GM20000 (cell line): ENCODE measurements around the gene ZBTB18.

Experiments
- DNase-seq: peaks from one replicate; pipeline ENCODE4 v3.0.0; 2012; ENCODE audit warnings: low spot score
- TF ChIP-seq, protein P1 (sequence below): IDR thresholded peaks from 2 replicates; pipeline ENCODE4 v1.5.1; 2012; ENCODE audit warnings: mild to moderate bottlenecking, control low read depth; ENCODE audit errors: extremely low read depth, missing control alignments

The ZBTB18 gene

DNA sequence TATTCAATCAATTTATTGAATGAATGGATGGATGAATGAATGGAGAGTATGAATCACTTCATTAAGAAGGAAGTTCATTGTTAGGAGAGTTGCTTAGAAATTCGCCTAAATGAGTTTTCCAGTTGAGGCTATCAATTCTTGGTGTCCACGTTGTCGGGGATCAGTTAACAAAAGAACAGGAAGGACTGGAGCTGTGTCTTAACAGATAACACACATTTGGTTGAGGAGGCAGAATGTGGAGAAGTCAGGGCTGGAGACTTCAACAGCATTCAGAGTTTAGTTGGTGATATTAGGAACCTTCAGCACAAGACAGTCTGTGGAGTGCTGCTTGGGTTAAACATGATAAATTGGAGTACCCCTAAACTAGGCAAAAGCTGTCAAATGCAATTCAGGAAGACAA lies 33.7 kb downstream of the ZBTB18 start:
- TF ChIP-seq, protein P1, sequence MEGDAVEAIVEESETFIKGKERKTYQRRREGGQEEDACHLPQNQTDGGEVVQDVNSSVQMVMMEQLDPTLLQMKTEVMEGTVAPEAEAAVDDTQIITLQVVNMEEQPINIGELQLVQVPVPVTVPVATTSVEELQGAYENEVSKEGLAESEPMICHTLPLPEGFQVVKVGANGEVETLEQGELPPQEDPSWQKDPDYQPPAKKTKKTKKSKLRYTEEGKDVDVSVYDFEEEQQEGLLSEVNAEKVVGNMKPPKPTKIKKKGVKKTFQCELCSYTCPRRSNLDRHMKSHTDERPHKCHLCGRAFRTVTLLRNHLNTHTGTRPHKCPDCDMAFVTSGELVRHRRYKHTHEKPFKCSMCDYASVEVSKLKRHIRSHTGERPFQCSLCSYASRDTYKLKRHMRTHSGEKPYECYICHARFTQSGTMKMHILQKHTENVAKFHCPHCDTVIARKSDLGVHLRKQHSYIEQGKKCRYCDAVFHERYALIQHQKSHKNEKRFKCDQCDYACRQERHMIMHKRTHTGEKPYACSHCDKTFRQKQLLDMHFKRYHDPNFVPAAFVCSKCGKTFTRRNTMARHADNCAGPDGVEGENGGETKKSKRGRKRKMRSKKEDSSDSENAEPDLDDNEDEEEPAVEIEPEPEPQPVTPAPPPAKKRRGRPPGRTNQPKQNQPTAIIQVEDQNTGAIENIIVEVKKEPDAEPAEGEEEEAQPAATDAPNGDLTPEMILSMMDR: no peak
- no peak for DNase-seq

- TF ChIP-seq, protein P1: no peak
- DNase-seq: no peak
These were observed 34.8 kb downstream of the ZBTB18 start for GRCh38 chr1:244085891-244086290.

GRCh38 chr1:244087021-244087560 lies 36.0 kb downstream of the ZBTB18 start:
- DNase-seq: no peak
- TF ChIP-seq, protein P1: no peak

- DNase-seq: no peak
- TF ChIP-seq, protein P1: no peak
These were observed 36.5 kb downstream of the ZBTB18 start for GRCh38 chr1:244087611-244088010.

DNA sequence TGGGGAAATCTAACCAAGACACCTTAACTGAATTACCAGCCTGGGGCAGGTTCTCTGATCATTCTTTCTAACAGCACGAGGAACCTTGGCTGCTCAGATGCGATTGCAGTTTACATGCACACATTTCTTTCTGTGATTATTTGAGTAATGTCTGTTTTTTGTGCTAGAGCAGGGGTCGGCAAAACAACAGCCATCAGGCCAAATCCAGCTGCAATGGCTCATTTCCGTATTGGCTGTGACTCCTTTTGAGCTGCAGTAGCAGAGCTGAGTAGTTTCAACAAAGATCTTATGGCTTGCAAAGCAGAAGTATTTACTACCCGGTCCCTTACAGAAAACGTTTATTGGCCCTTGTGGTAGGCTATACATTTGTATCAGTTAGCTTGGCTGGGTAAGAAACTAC lies 37.1 kb downstream of the ZBTB18 start:
- TF ChIP-seq, protein P1: no peak
- no peak for DNase-seq

- DNase-seq: no peak
- TF ChIP-seq, protein P1: no peak
These were observed 38.5 kb downstream of the ZBTB18 start for GRCh38 chr1:244089561-244089960.

GRCh38 chr1:244090645-244091044 lies 39.6 kb downstream of the ZBTB18 start:
- TF ChIP-seq, protein P1: no peak

More at GRCh38 chr1:244090645-244091044, 39.6 kb downstream of the ZBTB18 start:
- no peak for DNase-seq
